Measurements from ENCODE around the gene PATL1. TPM values are rescaled to one million over a fixed set of nuclear protein-coding genes. Genes with fewer than 3 reads are reported as not detected.
A peak's percentile ranks its signal among the peaks of the same experiment; 100 is the strongest.

The PATL1 gene
- polyA plus RNA-seq, 3 donors from 2014 or later, result 2.2 to 6.2 (median 2.4) TPM

GRCh38 chr11:59616396-59616982, 52.3 kb downstream of the PATL1 start:
- peaks cover 0 to 3% (median 0%) of the 10 kb centered on the region in 3 donors for H3K36me3 Mint-ChIP-seq
- DNase-seq, result no peak
- peak overlapping the region; percentile 86 to 98 (median 94) for H3K27ac Mint-ChIP-seq
- no peaks in the 10 kb centered on the region for H3K9me3 Mint-ChIP-seq
- H3K27me3 Mint-ChIP-seq (ENCODE audit: low read depth in 3 of 3), result peaks cover 6 to 15% (median 12%) of the 10 kb centered on the region in 3 donors
- H3K4me1 Mint-ChIP-seq, result peaks cover 43 to 45% of the 10 kb centered on the region in 2 donors
- peak overlapping the region; percentile 68 to 97 (median 83) for H3K4me3 Mint-ChIP-seq

DNA sequence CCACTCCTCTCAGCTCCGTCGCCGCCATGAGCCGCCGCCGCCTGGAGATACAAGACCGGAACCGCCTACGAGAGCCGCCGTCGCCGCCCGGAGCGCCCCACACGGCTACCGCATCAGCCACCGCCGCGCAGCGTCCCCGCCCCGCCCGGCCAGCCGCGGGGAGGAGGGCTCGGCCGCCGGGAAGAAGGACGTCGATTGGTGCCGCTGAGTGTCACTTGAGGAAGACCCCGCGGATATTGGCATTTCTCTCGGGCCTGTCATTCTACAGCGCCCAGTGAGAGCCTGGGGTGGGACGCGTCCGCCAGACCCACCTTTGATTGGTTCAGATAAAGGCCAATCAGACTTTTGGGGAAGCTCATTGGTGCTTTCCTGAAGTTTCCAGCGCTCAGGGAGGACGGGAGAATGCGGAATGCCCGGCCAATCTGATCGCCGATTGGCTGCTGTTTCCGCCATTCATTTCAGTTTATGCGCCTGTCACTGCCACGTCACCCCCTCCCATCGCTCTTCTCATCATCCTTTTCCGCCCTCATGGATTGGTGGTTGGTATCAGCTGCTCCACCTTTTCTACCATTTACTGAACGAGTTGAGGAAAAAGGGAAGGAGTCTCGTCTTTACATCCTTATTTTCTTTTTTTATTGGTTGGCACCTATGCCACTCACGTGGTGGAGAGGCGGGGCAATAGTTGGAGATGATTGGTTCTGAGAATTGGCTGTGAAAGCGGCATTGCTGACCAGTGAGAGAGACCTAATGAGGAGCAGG, 53.0 kb downstream of the PATL1 start, which contains the start of gene OSBP:
Gene OSBP (minus strand): TSS at position 138 of the 759 bp plus-strand sequence. CDS start 110 bp downstream, at position 28.
- H3K9me3 Mint-ChIP-seq, result no peaks in the 10 kb centered on the region
- no peaks in the 10 kb centered on the region for H3K36me3 Mint-ChIP-seq
- peaks cover 45 to 50% of the 10 kb centered on the region in 2 donors for H3K4me1 Mint-ChIP-seq
- peak within 1 kb of the TSS; percentile 86 to 98 (median 96) for H3K27ac Mint-ChIP-seq
- H3K4me3 Mint-ChIP-seq, result peak within 1 kb of the TSS; percentile 91 to 99 (median 96)
- H3K27me3 Mint-ChIP-seq (ENCODE audit: low read depth in 3 of 3), result peaks cover 6 to 15% (median 12%) of the 10 kb centered on the region in 3 donors
- peak; percentile 99 to 100 (median 99) for DNase-seq

DNA sequence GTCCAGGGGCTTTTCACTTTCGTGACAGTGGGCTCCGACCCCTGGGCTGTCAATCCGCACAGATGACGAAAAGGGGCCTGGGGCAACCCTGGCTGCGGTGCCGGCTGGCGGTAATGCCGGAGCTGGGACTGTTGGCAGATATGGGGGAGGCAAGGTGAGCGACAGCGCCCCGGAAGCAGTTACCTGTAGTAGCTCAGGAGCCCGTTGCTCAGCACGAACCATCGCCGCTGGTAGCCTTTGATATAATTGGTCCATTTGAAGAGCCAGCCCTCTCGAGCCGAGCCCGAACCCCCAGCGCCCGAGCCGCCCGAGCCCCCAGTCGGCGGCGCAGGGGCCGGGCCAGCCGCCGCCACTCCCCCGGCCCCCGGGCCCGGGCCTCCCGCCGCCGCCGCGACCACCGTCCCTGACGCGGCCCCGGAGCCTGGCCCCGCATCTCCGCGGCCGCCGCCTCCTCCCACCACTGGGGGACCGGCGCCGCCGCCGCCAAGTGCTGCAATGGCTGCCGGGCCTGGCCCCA, 53.7 kb downstream of the PATL1 start:
- no peak for DNase-seq
- no peaks in the 10 kb centered on the region for H3K36me3 Mint-ChIP-seq
- H3K27ac Mint-ChIP-seq, result peak overlapping the region; percentile 86 to 97 (median 95)
- no peaks in the 10 kb centered on the region for H3K9me3 Mint-ChIP-seq
- peaks cover 6 to 15% (median 10%) of the 10 kb centered on the region in 3 donors for H3K27me3 Mint-ChIP-seq (ENCODE audit: low read depth in 3 of 3)
- peak overlapping the region; percentile 91 to 99 (median 96) for H3K4me3 Mint-ChIP-seq
- peaks cover 45 to 50% of the 10 kb centered on the region in 2 donors for H3K4me1 Mint-ChIP-seq

GRCh38 chr11:59614277-59615119, 54.3 kb downstream of the PATL1 start:
- no peak for DNase-seq

GRCh38 chr11:59611570-59612565, 57.0 kb downstream of the PATL1 start:
- Mint-ChIP-seq H3K36me3 (peaks cover 12 to 22% (median 15%) of the 10 kb centered on the region in 3 donors), H3K27ac (peak overlapping the region in 4 of 6 donors; percentile 5 to 92 (median 17)), H3K27me3 (ENCODE audit: low read depth in 3 of 3) (peaks cover 6 to 15% (median 10%) of the 10 kb centered on the region in 3 donors), H3K9me3 (no peaks in the 10 kb centered on the region), H3K4me3 (no peak overlapping the region), H3K4me1 (peaks cover 51 to 69% of the 10 kb centered on the region in 2 donors)
- no peak for DNase-seq

More at GRCh38 chr11:59614277-59615119, 54.3 kb downstream of the PATL1 start:
- Mint-ChIP-seq H3K27me3 (ENCODE audit: low read depth in 3 of 3) (peaks cover 6 to 15% (median 10%) of the 10 kb centered on the region in 3 donors), H3K4me1 (peaks cover 47 to 55% of the 10 kb centered on the region in 2 donors), H3K36me3 (peaks cover under 1 to 2% (median 1%) of the 10 kb centered on the region in 3 donors), H3K27ac (peak overlapping the region; percentile 86 to 97 (median 95)), H3K9me3 (no peaks in the 10 kb centered on the region), H3K4me3 (peak overlapping the region; percentile 91 to 99 (median 96))

DNA sequence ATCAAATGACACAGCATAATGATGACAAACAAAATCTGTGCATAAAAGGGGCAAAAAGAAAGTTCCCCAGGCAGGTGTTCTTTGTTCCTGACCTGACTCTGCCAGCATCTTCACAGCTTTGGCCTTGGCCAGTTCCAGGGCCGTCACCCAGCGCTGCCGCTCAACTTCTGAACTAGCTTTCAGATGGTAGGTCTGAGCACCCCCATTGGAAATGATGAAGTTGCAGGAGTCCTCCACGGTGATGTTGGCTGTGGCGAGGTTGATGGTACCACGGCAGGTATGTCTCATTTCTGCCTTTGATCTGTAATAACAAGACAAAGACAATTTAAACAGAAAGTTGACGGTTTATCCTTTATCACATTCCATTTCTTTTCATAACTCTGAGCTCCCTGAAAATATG, 58.5 kb downstream of the PATL1 start:
- DNase-seq, result no peak
- Mint-ChIP-seq H3K27me3 (ENCODE audit: low read depth in 3 of 3) (peaks cover 0 to 8% (median 0%) of the 10 kb centered on the region in 3 donors), H3K27ac (no peak overlapping the region), H3K4me3 (no peak overlapping the region), H3K9me3 (no peaks in the 10 kb centered on the region), H3K36me3 (peaks cover 12 to 36% (median 22%) of the 10 kb centered on the region in 3 donors), H3K4me1 (peaks cover 49 to 75% of the 10 kb centered on the region in 2 donors)

DNA sequence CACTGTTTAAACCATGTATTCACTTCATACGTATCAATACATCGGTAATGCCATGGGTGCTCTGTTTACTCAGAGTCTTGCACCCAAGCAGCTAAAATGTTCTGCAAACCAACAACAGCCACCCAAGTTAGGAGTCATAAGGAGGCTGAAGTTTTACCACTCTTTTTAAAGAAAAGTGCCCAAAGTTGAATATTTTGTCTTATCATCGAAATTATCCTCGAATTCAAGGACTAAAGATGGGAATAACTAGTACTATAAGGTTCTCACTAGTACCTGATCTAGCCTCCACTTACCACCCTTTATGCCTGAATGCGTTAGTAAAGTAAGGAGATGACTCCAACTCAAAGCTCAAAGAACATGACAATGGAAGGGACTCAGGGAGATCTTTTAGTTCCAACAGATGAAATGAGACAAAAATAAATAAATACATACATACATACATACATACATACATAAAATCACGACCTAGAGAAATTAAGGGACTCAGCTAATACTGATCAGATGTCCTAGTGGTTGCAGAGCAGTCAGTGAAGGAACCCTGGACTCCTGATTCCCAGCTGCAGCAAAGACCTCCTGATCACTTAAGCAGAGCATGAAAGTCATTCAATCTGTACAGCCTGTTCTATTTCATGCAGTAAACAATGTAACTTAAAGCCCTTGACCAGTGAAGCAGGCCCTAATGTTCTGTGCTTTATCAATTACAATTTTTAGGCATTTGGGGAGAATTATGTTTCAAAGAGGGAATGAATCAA, 61.0 kb downstream of the PATL1 start:
- no peak overlapping the region for H3K4me3 Mint-ChIP-seq
- peaks cover 12 to 44% (median 34%) of the 10 kb centered on the region in 3 donors for H3K36me3 Mint-ChIP-seq
- no peak overlapping the region for H3K27ac Mint-ChIP-seq

DNA sequence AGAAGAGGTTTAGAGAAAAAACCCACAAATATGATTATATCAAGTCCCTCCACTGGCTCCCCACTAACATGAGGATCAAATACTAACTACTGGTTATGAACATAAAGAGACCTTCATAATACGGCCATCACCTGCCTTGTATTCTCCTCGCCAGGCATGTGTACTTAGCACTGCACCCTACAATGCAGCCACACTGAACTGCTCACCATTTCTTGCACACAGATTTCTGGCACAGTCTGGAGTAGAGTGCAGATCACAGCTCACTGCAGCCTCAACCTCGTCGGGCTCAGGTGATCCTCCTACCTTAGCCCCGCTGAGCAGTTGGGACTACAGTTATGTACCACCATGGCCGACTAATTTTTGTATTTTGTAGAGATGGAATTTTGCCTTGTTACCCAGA, 66.4 kb downstream of the PATL1 start:
- Mint-ChIP-seq H3K27ac (no peak overlapping the region), H3K4me3 (no peak overlapping the region), H3K4me1 (peaks cover 13 to 33% of the 10 kb centered on the region in 2 donors), H3K36me3 (peaks cover 27 to 59% (median 54%) of the 10 kb centered on the region in 3 donors), H3K9me3 (no peaks in the 10 kb centered on the region), H3K27me3 (ENCODE audit: low read depth in 3 of 3) (peaks cover 0 to 2% (median 0%) of the 10 kb centered on the region in 3 donors)
- DNase-seq, result no peak

More for the DNA sequence above, 61.0 kb downstream of the PATL1 start:
- peaks cover 34 to 65% of the 10 kb centered on the region in 2 donors for H3K4me1 Mint-ChIP-seq
- H3K27me3 Mint-ChIP-seq (ENCODE audit: low read depth in 3 of 3), result peaks cover 0 to 2% (median 0%) of the 10 kb centered on the region in 3 donors
- DNase-seq, result no peak
- no peaks in the 10 kb centered on the region for H3K9me3 Mint-ChIP-seq

- H3K9me3 Mint-ChIP-seq, result no peaks in the 10 kb centered on the region
- peaks cover 0 to 2% (median 0%) of the 10 kb centered on the region in 3 donors for H3K27me3 Mint-ChIP-seq (ENCODE audit: low read depth in 3 of 3)
- peaks cover 13 to 30% of the 10 kb centered on the region in 2 donors for H3K4me1 Mint-ChIP-seq
- H3K4me3 Mint-ChIP-seq, result no peak overlapping the region
- no peak overlapping the region for H3K27ac Mint-ChIP-seq
- H3K36me3 Mint-ChIP-seq, result peaks cover 24 to 55% (median 51%) of the 10 kb centered on the region in 3 donors
- DNase-seq, result no peak
Observed at GRCh38 chr11:59601788-59602187, 67.0 kb downstream of the PATL1 start.

DNA sequence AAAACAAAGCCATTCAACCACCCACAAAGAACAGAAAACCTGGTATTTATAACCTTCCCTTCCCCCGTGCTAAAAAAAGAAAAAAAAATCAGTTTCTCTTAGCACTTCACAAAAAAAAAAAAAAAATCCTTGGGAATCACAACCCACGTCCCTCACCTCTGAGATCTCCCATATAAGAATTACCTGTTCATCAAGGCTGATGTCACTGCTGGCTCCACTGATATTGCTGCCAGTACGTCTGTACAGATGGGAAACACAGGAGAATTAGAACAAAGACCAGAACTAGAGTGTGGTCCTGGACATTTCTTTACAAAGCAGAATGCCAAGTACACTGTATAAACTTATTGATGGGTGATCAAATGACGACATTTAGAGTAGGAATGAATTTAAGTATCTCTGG, 68.2 kb downstream of the PATL1 start:
- Mint-ChIP-seq H3K4me1 (peaks cover 9 to 27% of the 10 kb centered on the region in 2 donors), H3K4me3 (no peak overlapping the region), H3K9me3 (no peaks in the 10 kb centered on the region), H3K36me3 (peaks cover 24 to 54% (median 50%) of the 10 kb centered on the region in 3 donors), H3K27ac (no peak overlapping the region), H3K27me3 (ENCODE audit: low read depth in 3 of 3) (peaks cover 0 to 2% (median 0%) of the 10 kb centered on the region in 3 donors)
- DNase-seq, result no peak

GRCh38 chr11:59600234-59600633, 68.6 kb downstream of the PATL1 start:
- DNase-seq, result no peak
- H3K36me3 Mint-ChIP-seq, result peaks cover 24 to 52% (median 52%) of the 10 kb centered on the region in 3 donors

More at GRCh38 chr11:59600234-59600633, 68.6 kb downstream of the PATL1 start:
- peaks cover 0 to 2% (median 0%) of the 10 kb centered on the region in 3 donors for H3K27me3 Mint-ChIP-seq (ENCODE audit: low read depth in 3 of 3)
- no peak overlapping the region for H3K27ac Mint-ChIP-seq
- H3K4me3 Mint-ChIP-seq, result no peak overlapping the region
- H3K4me1 Mint-ChIP-seq, result peaks cover 9 to 25% of the 10 kb centered on the region in 2 donors
- H3K9me3 Mint-ChIP-seq, result no peaks in the 10 kb centered on the region
